HG03342 (cell line): ENCODE results near the gene MYO5C.

Experiments
- ATAC-seq: cut with Tn5 transposase; IDR thresholded peaks from one replicate; pipeline ENCODE4 v1.9.1; 2021; ENCODE audit warnings: mild to moderate bottlenecking, moderate library complexity; ENCODE audit not compliant: unreplicated experiment

The MYO5C gene

DNA sequence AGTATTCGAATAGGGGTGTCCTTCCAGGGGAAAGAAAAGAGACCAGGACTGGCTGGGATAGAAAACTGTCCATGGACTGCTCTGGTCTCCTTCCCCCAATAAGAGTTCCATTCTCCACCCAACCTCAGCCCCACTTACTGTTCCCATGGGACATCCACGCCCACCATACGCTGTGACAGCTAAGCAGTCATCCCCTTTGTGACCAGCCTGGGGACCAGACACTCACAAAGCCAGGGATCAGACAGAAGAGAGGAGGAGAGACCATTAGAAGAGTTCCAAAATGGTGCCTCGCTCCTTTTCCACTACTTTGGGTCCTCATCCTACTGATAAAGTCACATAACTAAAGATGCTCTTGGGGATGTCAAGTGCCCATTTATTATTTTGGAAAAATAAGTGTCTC lies 76.8 kb downstream of the MYO5C start:
- no peak for ATAC-seq

DNA sequence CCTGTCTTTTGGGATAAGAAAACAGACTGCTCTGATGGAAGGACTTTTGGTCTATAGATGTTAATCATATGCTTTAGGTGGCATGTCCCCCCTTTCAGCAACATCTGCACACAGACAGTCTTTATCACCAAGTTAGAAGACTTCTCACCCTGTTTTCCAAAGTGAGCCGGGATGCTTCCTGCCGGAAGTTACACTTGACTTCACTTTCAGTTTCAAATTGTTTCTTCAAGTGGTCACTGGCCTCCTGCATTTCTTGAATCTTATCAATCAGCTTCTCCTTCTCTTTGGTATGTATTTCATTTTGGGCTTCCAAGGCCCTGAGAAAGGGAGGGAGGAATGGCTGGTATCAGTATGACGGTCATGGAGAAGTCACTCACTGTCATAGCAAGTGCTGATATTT lies 77.2 kb downstream of the MYO5C start:
- ATAC-seq, result no peak

GRCh38 chr15:52217186-52217585 lies 78.4 kb downstream of the MYO5C start:
- no peak for ATAC-seq

DNA sequence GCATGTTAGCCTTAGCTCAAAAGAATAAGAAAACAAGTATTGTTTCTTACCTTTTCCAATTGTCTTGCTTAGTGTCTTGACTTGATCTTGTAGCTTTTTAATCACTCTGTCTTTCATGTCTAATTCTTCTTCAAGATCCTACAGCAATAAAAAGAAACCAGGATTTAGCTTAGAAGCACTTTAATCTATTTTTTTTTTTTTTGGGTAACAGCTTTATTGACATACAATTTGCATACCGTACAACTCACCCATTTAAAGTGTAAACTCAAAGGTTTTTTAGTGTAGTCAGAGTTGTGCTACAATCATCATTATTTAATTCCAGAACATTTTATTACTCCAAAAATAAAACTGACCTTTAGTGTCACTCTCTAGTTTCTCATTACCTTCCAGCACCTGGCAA lies 81.1 kb downstream of the MYO5C start:
- ATAC-seq, result no peak

DNA sequence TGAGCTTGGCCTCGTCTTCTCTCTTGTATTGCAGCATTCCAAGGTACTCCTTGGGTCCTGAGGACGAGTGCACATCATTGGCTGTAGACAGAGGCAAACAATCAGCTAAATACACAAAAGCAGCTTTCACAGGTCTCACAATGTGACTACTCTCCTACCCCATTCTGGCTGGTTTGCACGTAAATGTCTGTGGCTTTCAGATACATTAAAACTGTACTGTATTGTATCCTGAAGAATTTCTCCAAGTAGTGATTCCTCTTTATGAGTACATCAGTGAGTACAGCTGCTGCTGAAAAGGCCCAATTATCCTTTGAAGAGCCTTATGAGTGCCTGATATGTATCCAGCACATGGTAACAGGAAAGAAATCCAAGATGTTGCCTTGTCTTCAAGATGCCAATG lies 82.4 kb downstream of the MYO5C start:
- no peak for ATAC-seq

DNA sequence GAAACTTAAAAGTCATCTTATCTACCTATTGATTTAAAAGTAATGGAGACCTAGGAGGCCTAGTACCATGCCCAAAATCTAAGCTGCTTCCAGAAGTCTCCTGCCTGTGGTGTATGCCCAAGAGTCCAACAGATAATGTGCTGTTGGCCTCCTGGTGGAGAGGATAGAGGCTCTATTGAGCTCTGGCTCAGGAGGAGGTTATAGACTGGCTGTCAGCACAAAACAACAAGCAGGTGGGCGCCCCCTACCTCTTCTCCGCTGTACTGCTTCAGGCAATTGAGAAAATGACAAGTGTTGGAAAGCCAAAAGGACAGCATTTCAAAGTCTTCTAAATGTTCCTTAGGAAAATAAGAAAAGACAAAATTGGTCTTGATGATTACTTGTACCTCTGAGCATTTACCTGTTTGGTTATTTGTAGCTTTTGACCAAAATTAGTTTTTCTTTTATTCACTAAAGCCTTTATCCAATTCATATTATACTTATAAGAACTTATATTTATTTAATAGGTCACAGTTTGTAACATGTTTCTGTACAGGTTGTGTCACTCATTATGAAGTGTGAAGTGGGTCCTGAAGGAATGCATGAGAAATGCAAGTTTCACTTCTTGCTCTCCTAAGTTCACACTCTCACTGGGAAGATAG lies 87.2 kb downstream of the MYO5C start:
- peak; percentile 96 for ATAC-seq

DNA sequence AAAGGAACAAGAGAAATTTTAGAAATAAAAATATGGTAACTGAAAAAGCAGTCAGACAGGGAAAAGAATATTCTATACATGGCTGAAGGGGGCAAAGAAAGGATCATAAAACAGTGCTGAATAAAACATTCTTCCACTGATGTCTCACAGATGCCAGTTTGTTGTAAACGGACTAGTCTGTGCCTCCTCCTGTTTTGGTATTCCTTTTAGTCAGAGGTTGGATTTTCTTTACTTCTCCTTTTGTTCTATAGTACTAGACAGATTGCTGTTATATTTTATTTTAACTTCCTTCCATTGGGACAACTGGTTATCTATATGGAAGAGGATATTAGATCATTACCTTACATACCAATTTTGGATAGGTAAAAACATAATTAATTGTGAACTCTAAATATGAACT lies 88.4 kb downstream of the MYO5C start:
- ATAC-seq, result no peak

DNA sequence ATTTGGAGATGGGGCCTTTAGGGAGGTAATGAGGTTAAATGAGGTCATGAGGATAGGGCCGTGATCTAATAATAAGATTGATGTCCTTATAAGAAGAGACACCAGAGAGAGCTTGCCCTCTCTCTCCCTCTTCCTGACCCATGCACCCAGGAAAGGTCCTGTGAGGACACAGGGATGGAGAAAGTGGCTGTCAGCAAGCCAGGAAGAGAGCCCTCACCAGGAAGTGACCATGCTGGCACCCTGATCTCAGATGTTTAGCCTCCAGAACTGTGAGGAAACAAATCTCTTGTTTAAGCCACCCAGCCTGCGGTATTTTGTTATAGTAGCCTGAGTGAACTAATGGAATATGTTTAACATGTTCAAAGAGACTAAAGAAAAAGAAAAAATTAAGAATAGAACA lies 89.2 kb downstream of the MYO5C start:
- no peak for ATAC-seq

GRCh38 chr15:52204657-52205056 lies 90.9 kb downstream of the MYO5C start:
- ATAC-seq, result no peak

- no peak for ATAC-seq
These were observed 94.7 kb downstream of the MYO5C start for GRCh38 chr15:52200831-52201365.

DNA sequence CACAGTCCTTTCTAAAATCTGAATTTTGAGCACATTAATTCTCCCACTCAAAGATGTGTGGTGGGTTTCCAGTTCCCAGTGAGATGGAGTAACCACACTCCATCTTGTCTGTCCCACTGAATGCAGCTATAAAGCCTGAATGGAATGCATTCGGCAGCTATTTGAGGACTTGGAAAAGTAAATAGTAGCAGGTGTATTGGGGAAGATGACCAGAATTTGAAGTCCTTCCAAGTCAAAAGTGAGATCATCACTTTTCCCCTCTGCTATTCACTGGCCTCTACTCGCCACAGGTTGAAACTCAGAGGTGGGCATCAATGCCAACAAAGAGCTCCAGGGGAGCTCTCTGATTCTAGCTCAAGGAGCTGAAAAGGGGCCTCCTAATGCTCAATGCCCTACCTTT lies 96.3 kb downstream of the MYO5C start:
- ATAC-seq, result no peak

- no peak for ATAC-seq
These were observed 98.7 kb downstream of the MYO5C start for GRCh38 chr15:52196891-52197290.

GRCh38 chr15:52193791-52194190 lies 101.8 kb downstream of the MYO5C start:
- no peak for ATAC-seq

DNA sequence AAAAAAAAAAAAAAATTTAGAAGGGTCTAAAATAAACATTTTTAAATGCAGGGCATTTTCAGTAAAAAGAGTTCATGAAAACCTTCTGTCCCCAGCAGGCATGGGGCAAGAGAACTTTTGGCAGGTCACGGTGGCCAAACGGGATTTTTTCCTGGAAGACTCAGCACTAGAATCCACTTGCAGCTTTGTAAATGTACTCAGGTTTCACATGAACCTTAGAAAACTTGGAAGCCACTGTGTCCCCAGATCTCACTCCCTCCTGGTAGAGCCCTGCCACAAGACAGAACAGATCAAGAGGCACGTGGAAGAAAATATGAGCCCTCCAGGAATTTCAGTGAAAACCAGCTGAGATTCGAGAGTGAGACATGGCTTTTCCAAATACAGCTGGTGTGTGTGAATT lies 102.3 kb downstream of the MYO5C start:
- ATAC-seq, result no peak

DNA sequence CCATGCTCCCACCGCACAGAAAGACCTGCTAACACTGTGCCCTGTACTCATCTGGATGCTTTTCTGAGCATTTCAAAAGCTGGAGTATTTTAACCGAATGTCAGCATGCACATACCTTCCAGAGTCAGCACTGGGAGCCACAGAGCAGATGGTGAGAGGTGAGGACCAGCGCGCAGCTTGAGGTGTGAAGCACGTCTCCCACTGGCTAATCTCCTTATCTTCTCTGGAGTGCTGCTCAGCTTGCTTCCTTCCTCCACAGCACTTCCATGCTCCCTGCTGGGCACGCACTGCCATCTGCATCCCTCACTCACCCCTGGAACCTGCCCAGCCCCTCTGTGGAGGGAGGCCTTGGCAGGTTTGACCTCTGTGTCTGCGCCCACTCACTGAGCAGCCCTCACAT lies 104.4 kb downstream of the MYO5C start, which contains the start of gene GNB5:
TSS of gene GNB5 (minus strand) at position 186 of the 400 bp plus-strand sequence. CDS start 6,716 bp downstream, outside the sequence.
- ATAC-seq, result no peak

GRCh38 chr15:52186651-52187486 lies 108.7 kb downstream of the MYO5C start:
- no peak for ATAC-seq

DNA sequence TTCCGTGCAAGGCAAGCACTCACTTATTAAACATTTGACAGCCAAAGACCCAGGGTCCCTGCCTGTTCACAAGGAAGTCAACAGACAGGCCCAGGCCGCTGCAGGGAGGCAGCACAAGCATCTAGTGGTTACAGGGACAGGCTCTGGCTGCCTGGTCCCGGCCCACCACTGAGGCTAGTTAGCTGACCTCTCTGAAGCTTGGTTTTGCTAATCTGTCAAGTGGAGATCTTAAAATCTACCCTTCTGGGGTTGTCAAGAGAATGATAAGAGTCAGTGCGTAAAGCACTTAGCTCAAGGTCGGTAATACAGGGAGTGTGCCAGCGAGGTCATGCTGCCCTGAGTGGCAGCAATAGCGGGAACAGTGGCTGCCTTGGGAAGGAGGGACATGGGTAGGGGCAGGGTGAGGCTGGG lies 110.4 kb downstream of the MYO5C start:
- ATAC-seq, result no peak

DNA sequence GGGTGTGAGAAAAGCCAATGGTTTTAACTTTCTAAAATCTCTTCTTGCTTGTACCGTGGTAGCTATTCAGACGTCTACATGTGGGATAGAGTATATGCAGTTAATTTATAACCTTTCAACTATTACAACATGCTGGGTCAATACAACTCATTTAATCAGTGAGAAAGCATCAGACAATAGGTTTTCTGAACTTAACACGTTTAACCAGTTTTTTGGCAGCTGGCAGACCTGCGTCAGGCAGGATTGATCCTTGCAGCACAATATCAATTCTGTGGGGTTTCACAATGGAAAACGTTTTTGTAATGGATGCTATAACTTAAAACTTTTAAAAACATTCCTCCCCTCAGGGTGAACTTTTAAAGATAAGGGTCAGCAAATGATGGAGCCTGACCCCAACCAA lies 110.9 kb downstream of the MYO5C start:
- ATAC-seq, result no peak

GRCh38 chr15:52183562-52184173 lies 111.9 kb downstream of the MYO5C start:
- no peak for ATAC-seq

DNA sequence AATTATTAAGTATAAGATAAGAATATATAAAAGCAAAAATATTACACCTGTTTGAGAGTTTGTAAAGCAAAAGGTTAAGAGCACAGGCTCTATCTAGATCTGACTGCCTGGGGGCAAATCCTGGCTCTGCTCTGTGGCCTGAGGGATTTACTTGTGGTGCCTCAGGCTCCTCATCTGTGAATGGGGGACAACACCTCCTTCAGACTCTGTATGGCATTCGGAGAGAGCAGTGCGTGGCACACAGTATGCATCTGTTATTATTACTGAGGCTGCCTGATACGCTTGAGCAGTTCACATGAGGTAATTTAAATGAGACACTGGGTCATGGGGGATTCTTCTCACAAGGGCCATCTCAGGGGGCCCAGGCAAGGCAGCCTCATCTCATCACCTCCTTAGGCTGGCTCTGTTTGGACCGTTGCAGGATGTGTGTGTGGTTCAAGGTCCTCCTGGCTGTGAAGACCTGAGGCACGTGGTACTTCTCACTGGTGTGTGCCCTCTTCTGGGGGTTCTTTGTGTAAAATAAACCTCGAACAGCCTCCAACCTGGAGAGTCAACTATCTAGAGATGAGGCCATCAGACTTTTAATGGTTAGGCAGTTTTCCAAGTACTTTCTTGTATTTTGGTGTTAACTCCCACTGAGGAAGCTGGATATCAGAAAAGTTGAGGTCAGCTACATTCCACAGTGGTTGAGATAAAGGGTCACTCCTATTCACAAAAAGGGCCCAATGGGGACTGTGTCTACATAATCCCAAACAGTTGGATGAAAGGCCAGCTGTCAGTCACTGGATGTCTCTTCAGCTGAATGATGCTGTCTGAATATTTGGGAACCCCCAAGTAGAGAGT lies 113.4 kb downstream of the MYO5C start:
- ATAC-seq, result no peak
